WTC11 (cell line): ENCODE data around the gene ZCWPW1. TPM values are rescaled to one million over a fixed set of nuclear protein-coding genes. Genes with fewer than 3 reads are reported as not detected.

Source experiments
- ATAC-seq: fragments of 200-7000 bp; cut with Tn5 transposase; 2 replicates; pipeline ENCODE4 v1.10.0; 2021; ENCODE audit warnings: mild to moderate bottlenecking, moderate library complexity
- CTCF ChIA-PET: fragments of 300-600 bp; sonication (Branson Sonifier 250); formaldehyde crosslinking; loops from one replicate; lab custom pipeline; 2021; ENCODE audit warnings: antibody characterized with exemption; lab: Charles Lee
- POLR2A ChIA-PET: fragments of 350-600 bp; sonication (Branson Sonifier 250); formaldehyde crosslinking; loops from one replicate; lab custom pipeline; 2021; ENCODE audit warnings: antibody characterized with exemption; lab: Charles Lee
- DNase-seq: peaks from one replicate; pipeline ENCODE4 v3.0.0; 2021; ENCODE audit warnings: low spot score
- H3K27ac Mint-ChIP-seq: 2 replicates; pipeline ENCODE4 v1.8.0; 2021; ENCODE audit warnings: mixed read lengths
- H3K27me3 Mint-ChIP-seq: 2 replicates; pipeline ENCODE4 v1.8.0; 2021; ENCODE audit warnings: low read depth, mild to moderate bottlenecking, moderate library complexity, mixed read lengths
- H3K36me3 Mint-ChIP-seq: 2 replicates; pipeline ENCODE4 v1.8.0; 2021; ENCODE audit warnings: mixed read lengths
- H3K4me1 Mint-ChIP-seq: 2 replicates; pipeline ENCODE4 v1.8.0; 2022; ENCODE audit warnings: mixed read lengths
- H3K4me3 Mint-ChIP-seq: 2 replicates; pipeline ENCODE4 v1.8.0; 2021; ENCODE audit warnings: mild to moderate bottlenecking, moderate library complexity, mixed read lengths
- H3K9me3 Mint-ChIP-seq: 2 replicates; pipeline ENCODE4 v1.8.0; 2021; ENCODE audit warnings: mixed read lengths
- CBFB ChIP-seq: sonication (generic); formaldehyde crosslinking; IDR thresholded peaks from 2 replicates; pipeline ENCODE4 v1.8.1; 2022; ENCODE audit warnings: mild to moderate bottlenecking, low read depth, missing genetic modification reagents
- MYBL2 ChIP-seq: sonication (generic); formaldehyde crosslinking; IDR thresholded peaks from 2 replicates; pipeline ENCODE4 v1.8.1; 2023; ENCODE audit warnings: mild to moderate bottlenecking, moderate library complexity, missing genetic modification reagents
- OVOL2 ChIP-seq: fragments of 250-450 bp; sonication (Bioruptor Pico); IDR thresholded peaks from 2 replicates; pipeline ENCODE4 v1.9.0; 2021; ENCODE audit warnings: mild to moderate bottlenecking, borderline replicate concordance
- ZBTB21 ChIP-seq: sonication (generic); formaldehyde crosslinking; IDR thresholded peaks from 2 replicates; pipeline ENCODE4 v1.8.1; 2023; ENCODE audit warnings: mild to moderate bottlenecking, missing genetic modification reagents, borderline replicate concordance
- ZNF317 ChIP-seq: sonication (generic); formaldehyde crosslinking; IDR thresholded peaks from 2 replicates; pipeline ENCODE4 v1.8.1; 2023; ENCODE audit warnings: low read depth, mild to moderate bottlenecking, moderate library complexity, missing genetic modification reagents, borderline replicate concordance
- ZNF423 ChIP-seq: fragments of 250-450 bp; sonication (Bioruptor Pico); IDR thresholded peaks from 2 replicates; pipeline ENCODE4 v2.1.2; 2022; ENCODE audit warnings: mild to moderate bottlenecking, moderate library complexity
- total RNA-seq: library from RNA; stranded (reverse); gene quantifications from 3 replicates; pipeline ENCODE4 v1.2.3, GENCODE V29; 2021
- TF ChIP-seq, protein P1 (sequence below): sonication (generic); formaldehyde crosslinking; IDR thresholded peaks from 2 replicates; pipeline ENCODE4 v1.8.0; 2023; ENCODE audit warnings: missing genetic modification reagents
- TF ChIP-seq, protein P2 (sequence below): sonication (generic); formaldehyde crosslinking; IDR thresholded peaks from 2 replicates; pipeline ENCODE4 v1.8.0; 2022; ENCODE audit warnings: mild to moderate bottlenecking, missing genetic modification reagents
- TF ChIP-seq, protein P3 (sequence below): sonication (generic); formaldehyde crosslinking; IDR thresholded peaks from 2 replicates; pipeline ENCODE4 v1.8.0; 2022; ENCODE audit warnings: mild to moderate bottlenecking, missing genetic modification reagents
- TF ChIP-seq, protein P4 (sequence below): fragments of 250-450 bp; sonication (Bioruptor Pico); IDR thresholded peaks from 2 replicates; pipeline ENCODE4 v1.9.0; 2021; ENCODE audit warnings: mild to moderate bottlenecking, borderline replicate concordance
- TF ChIP-seq, protein P5 (sequence below): sonication (generic); formaldehyde crosslinking; IDR thresholded peaks from 2 replicates; pipeline ENCODE4 v1.8.0; 2022; ENCODE audit warnings: missing genetic modification reagents
- TF ChIP-seq, protein P6 (sequence below): fragments of 250-450 bp; sonication (Bioruptor Pico); IDR thresholded peaks from 2 replicates; pipeline ENCODE4 v1.8.0; 2021; ENCODE audit warnings: mild to moderate bottlenecking
- TF ChIP-seq, protein P7 (sequence below): sonication (generic); formaldehyde crosslinking; IDR thresholded peaks from 2 replicates; pipeline ENCODE4 v1.8.1; 2022; ENCODE audit warnings: mild to moderate bottlenecking, moderate library complexity, missing genetic modification reagents
- TF ChIP-seq, protein P8 (sequence below): sonication (generic); formaldehyde crosslinking; IDR thresholded peaks from 2 replicates; pipeline ENCODE4 v1.8.0; 2022; ENCODE audit warnings: mild to moderate bottlenecking, missing genetic modification reagents

Gene ZCWPW1
- total RNA-seq, 1 experiment from 2014 or later: 1.4 TPM

DNA sequence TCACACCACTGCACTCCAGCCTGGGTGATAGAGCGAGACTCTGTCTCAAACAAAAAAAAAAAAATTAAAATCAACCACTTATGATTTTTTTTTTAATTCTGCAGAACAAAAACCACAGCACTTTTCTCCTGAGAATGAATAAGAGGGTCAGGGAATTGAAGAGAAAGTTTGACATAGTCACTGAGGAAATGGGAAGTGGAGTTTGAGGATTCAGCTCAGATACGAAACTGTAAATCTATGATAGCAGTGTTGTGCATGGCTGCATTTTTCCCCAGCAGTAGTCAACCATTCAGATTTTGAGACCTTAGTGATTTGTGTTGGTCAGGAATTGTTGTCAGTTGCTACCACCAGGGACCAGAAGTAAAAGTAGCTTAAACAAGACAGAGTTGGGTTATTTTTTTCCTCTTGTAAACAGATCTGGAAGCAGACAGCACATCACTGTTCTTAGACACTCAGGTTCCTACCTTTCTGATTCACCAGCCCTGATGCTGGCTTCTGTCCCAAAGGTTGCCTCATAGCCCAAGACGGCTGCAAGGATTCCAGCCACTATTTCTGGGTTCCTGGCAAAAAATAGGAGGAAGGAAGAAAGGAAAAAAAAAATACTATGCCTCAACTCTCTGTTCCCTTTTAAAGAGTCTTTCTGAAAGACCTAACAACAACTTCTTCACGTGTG is 35.1 kb downstream of the ZCWPW1 start (continued):
- TF ChIP-seq, protein P1, sequence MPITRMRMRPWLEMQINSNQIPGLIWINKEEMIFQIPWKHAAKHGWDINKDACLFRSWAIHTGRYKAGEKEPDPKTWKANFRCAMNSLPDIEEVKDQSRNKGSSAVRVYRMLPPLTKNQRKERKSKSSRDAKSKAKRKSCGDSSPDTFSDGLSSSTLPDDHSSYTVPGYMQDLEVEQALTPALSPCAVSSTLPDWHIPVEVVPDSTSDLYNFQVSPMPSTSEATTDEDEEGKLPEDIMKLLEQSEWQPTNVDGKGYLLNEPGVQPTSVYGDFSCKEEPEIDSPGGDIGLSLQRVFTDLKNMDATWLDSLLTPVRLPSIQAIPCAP (CRISPR knock-in tag): no peak
- TF ChIP-seq ZNF317 (CRISPR knock-in tag) (no peak), ZBTB21 (CRISPR knock-in tag) (no peak), ZNF423 (no peak), MYBL2 (no peak), OVOL2 (no peak)
- TF ChIP-seq, protein P2, sequence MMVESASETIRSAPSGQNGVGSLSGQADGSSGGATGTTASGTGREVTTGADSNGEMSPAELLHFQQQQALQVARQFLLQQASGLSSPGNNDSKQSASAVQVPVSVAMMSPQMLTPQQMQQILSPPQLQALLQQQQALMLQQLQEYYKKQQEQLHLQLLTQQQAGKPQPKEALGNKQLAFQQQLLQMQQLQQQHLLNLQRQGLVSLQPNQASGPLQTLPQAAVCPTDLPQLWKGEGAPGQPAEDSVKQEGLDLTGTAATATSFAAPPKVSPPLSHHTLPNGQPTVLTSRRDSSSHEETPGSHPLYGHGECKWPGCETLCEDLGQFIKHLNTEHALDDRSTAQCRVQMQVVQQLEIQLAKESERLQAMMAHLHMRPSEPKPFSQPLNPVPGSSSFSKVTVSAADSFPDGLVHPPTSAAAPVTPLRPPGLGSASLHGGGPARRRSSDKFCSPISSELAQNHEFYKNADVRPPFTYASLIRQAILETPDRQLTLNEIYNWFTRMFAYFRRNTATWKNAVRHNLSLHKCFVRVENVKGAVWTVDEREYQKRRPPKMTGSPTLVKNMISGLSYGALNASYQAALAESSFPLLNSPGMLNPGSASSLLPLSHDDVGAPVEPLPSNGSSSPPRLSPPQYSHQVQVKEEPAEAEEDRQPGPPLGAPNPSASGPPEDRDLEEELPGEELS: no peak
- TF ChIP-seq, protein P3, sequence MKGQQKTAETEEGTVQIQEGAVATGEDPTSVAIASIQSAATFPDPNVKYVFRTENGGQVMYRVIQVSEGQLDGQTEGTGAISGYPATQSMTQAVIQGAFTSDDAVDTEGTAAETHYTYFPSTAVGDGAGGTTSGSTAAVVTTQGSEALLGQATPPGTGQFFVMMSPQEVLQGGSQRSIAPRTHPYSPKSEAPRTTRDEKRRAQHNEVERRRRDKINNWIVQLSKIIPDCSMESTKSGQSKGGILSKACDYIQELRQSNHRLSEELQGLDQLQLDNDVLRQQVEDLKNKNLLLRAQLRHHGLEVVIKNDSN: no peak

DNA sequence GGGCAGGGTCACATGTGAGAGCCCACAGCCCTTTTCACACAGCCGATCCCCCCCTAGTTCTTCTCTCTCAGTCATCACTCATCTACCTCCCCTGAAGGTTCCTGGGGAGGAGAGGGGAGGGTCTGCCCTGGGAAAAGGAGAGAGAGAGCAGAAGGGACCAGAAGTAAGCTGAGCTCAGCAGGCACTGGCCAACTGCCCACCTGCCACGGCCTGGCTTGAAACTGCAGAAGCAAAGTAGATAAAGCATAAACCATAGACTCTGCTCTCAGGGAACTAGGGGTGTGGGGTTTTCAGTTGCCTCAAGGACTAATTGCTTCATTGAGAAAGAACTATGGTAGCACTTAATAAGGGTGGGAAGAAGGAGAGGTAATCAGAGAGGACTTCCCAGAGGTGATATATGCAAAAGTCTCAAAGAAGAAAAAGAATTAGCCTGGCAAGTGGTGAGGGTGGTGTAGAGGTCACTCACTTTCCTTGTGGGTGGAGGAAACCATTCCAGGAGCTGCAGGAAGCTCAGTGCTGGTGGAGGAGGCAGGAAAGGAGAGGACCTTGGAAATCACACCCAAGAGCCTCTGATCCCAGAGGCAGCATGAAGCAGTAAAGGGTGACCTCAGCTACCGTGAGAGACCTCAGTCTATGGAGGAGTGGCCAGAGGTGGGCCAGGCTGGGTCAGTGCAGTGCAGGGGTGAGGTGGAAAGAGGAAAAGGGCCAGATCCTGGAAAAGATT is 38.1 kb downstream of the ZCWPW1 start:
- ChIA-PET POLR2A (no interaction called here), CTCF (interaction anchor here (0.5 to 1.2 kb wide), 2 partner anchors 18 to 89 kb away, joined by 4 to 5 read pairs; partner anchors contain the start of gene TSC22D4)
- H3K27ac Mint-ChIP-seq: no peak overlapping the region
- H3K27me3 Mint-ChIP-seq: peaks cover 3% of the 10 kb centered on the region
- no peaks in the 10 kb centered on the region for H3K36me3 Mint-ChIP-seq
- DNase-seq (no peak), ATAC-seq (no peak)
- TF ChIP-seq MYBL2 (no peak), CBFB (no peak)
- TF ChIP-seq, protein P4, sequence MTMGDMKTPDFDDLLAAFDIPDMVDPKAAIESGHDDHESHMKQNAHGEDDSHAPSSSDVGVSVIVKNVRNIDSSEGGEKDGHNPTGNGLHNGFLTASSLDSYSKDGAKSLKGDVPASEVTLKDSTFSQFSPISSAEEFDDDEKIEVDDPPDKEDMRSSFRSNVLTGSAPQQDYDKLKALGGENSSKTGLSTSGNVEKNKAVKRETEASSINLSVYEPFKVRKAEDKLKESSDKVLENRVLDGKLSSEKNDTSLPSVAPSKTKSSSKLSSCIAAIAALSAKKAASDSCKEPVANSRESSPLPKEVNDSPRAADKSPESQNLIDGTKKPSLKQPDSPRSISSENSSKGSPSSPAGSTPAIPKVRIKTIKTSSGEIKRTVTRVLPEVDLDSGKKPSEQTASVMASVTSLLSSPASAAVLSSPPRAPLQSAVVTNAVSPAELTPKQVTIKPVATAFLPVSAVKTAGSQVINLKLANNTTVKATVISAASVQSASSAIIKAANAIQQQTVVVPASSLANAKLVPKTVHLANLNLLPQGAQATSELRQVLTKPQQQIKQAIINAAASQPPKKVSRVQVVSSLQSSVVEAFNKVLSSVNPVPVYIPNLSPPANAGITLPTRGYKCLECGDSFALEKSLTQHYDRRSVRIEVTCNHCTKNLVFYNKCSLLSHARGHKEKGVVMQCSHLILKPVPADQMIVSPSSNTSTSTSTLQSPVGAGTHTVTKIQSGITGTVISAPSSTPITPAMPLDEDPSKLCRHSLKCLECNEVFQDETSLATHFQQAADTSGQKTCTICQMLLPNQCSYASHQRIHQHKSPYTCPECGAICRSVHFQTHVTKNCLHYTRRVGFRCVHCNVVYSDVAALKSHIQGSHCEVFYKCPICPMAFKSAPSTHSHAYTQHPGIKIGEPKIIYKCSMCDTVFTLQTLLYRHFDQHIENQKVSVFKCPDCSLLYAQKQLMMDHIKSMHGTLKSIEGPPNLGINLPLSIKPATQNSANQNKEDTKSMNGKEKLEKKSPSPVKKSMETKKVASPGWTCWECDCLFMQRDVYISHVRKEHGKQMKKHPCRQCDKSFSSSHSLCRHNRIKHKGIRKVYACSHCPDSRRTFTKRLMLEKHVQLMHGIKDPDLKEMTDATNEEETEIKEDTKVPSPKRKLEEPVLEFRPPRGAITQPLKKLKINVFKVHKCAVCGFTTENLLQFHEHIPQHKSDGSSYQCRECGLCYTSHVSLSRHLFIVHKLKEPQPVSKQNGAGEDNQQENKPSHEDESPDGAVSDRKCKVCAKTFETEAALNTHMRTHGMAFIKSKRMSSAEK (CRISPR knock-in tag): no peak
- TF ChIP-seq, protein P5, sequence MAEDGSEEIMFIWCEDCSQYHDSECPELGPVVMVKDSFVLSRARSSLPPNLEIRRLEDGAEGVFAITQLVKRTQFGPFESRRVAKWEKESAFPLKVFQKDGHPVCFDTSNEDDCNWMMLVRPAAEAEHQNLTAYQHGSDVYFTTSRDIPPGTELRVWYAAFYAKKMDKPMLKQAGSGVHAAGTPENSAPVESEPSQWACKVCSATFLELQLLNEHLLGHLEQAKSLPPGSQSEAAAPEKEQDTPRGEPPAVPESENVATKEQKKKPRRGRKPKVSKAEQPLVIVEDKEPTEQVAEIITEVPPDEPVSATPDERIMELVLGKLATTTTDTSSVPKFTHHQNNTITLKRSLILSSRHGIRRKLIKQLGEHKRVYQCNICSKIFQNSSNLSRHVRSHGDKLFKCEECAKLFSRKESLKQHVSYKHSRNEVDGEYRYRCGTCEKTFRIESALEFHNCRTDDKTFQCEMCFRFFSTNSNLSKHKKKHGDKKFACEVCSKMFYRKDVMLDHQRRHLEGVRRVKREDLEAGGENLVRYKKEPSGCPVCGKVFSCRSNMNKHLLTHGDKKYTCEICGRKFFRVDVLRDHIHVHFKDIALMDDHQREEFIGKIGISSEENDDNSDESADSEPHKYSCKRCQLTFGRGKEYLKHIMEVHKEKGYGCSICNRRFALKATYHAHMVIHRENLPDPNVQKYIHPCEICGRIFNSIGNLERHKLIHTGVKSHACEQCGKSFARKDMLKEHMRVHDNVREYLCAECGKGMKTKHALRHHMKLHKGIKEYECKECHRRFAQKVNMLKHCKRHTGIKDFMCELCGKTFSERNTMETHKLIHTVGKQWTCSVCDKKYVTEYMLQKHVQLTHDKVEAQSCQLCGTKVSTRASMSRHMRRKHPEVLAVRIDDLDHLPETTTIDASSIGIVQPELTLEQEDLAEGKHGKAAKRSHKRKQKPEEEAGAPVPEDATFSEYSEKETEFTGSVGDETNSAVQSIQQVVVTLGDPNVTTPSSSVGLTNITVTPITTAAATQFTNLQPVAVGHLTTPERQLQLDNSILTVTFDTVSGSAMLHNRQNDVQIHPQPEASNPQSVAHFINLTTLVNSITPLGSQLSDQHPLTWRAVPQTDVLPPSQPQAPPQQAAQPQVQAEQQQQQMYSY (CRISPR knock-in tag): no peak
- TF ChIP-seq, protein P6, sequence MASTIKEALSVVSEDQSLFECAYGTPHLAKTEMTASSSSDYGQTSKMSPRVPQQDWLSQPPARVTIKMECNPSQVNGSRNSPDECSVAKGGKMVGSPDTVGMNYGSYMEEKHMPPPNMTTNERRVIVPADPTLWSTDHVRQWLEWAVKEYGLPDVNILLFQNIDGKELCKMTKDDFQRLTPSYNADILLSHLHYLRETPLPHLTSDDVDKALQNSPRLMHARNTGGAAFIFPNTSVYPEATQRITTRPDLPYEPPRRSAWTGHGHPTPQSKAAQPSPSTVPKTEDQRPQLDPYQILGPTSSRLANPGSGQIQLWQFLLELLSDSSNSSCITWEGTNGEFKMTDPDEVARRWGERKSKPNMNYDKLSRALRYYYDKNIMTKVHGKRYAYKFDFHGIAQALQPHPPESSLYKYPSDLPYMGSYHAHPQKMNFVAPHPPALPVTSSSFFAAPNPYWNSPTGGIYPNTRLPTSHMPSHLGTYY (CRISPR knock-in tag): no peak
- TF ChIP-seq, protein P7, sequence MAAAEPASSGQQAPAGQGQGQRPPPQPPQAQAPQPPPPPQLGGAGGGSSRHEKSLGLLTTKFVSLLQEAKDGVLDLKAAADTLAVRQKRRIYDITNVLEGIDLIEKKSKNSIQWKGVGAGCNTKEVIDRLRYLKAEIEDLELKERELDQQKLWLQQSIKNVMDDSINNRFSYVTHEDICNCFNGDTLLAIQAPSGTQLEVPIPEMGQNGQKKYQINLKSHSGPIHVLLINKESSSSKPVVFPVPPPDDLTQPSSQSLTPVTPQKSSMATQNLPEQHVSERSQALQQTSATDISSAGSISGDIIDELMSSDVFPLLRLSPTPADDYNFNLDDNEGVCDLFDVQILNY (CRISPR knock-in tag): no peak
- TF ChIP-seq, protein P8, sequence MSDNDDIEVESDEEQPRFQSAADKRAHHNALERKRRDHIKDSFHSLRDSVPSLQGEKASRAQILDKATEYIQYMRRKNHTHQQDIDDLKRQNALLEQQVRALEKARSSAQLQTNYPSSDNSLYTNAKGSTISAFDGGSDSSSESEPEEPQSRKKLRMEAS (CRISPR knock-in tag): no peak
- H3K9me3 Mint-ChIP-seq: no peaks in the 10 kb centered on the region
- H3K4me3 Mint-ChIP-seq: no peak overlapping the region
- H3K4me1 Mint-ChIP-seq: peaks cover 3% of the 10 kb centered on the region; the same call in 1 of the 2 replicates
